Neural cell (in vitro differentiated cells): Measurements from ENCODE around the gene STK32A. TPM values are rescaled to one million over a fixed set of nuclear protein-coding genes. Genes with fewer than 3 reads are reported as not detected.

ENCODE experiments used
- H2AFZ ChIP-seq: fragments of 200-600, 300-800 bp; sonication (generic), shearing (Covaris generic); 2 replicates; pipeline ENCODE4 v1.6.0; 2014; ENCODE audit warnings: low read depth, mild to moderate bottlenecking, antibody characterized with exemption, low read length, moderate library complexity
- H3F3A ChIP-seq: fragments of 200-600 bp; shearing (Covaris generic); 2 replicates; pipeline ENCODE4 v1.6.1; 2016; ENCODE audit warnings: mild to moderate bottlenecking, moderate library complexity, mixed read lengths, antibody characterized with exemption, low read length; ENCODE audit not compliant: insufficient read depth, poor library complexity, severe bottlenecking
- H3K27ac ChIP-seq: fragments of 200-600, 300-800 bp; sonication (generic), shearing (Covaris generic); 2 replicates; pipeline ENCODE4 v1.5.1; 2014; ENCODE audit warnings: mild to moderate bottlenecking, low read length, moderate library complexity
- H3K27me3 ChIP-seq: fragments of 300-800, 200-600 bp; sonication (generic), shearing (Covaris generic); 2 replicates; pipeline ENCODE4 v1.6.0; 2014; ENCODE audit warnings: mild to moderate bottlenecking, low read depth, low read length, moderate library complexity; ENCODE audit not compliant: insufficient read depth
- H3K36me3 ChIP-seq: fragments of 300-800, 200-600 bp; sonication (generic), shearing (Covaris generic); 2 replicates; pipeline ENCODE4 v1.5.1; 2014; ENCODE audit warnings: mild to moderate bottlenecking, antibody characterized with exemption, low read length, moderate library complexity; ENCODE audit not compliant: insufficient read depth
- H3K4me2 ChIP-seq: fragments of 300-800, 200-600 bp; sonication (generic), shearing (Covaris generic); 2 replicates; pipeline ENCODE4 v1.6.0; 2014; ENCODE audit warnings: mild to moderate bottlenecking, low read length
- H3K4me3 ChIP-seq: fragments of 300-800, 200-600 bp; sonication (generic), shearing (Covaris generic); 2 replicates; pipeline ENCODE4 v1.5.1; 2014; ENCODE audit warnings: mild to moderate bottlenecking, low read length, moderate library complexity
- H3K79me2 ChIP-seq: fragments of 200-600 bp; shearing (Covaris generic); replicated peaks from 2 replicates; pipeline ENCODE4 v1.6.0; 2014; ENCODE audit warnings: mild to moderate bottlenecking, low read length, moderate library complexity; ENCODE audit not compliant: insufficient read depth
- H3K9ac ChIP-seq: fragments of 300-800, 200-600 bp; sonication (generic), shearing (Covaris generic); 2 replicates; pipeline ENCODE4 v1.6.1; 2016; ENCODE audit warnings: mild to moderate bottlenecking, low read length, mixed read lengths
- H3K9me2 ChIP-seq: fragments of 200-600 bp; shearing (Covaris generic); 2 replicates; pipeline ENCODE4 v1.6.1; 2016; ENCODE audit warnings: mild to moderate bottlenecking, low read length, mixed read lengths; ENCODE audit not compliant: insufficient read depth
- H3K9me3 ChIP-seq: fragments of 200-600, 300-800 bp; sonication (generic), shearing (Covaris generic); 2 replicates; pipeline ENCODE4 v1.6.1; 2016; ENCODE audit warnings: mild to moderate bottlenecking, mixed run types, low read length, moderate library complexity, mixed read lengths
- H4K20me1 ChIP-seq: fragments of 200-600 bp; shearing (Covaris generic); 2 replicates; pipeline ENCODE4 v1.6.1; 2016; ENCODE audit warnings: mild to moderate bottlenecking, mixed run types; ENCODE audit not compliant: insufficient read depth
- CTCF ChIP-seq: fragments of 450-650 bp; IDR thresholded peaks from 2 replicates; pipeline ENCODE4 v1.5.1; 2014; ENCODE audit warnings: antibody characterized with exemption, mild to moderate bottlenecking, moderate library complexity; ENCODE audit not compliant: poor library complexity, severe bottlenecking
- EP300 ChIP-seq: fragments of 450-650 bp; conservative IDR thresholded peaks from 2 replicates; pipeline ENCODE4 v1.6.1; 2014; ENCODE audit warnings: antibody characterized with exemption, mild to moderate bottlenecking, moderate library complexity; ENCODE audit not compliant: poor library complexity, severe bottlenecking
- EZH2 ChIP-seq: fragments of 200-600, 300-800 bp; shearing (Covaris generic), sonication (generic); IDR thresholded peaks from 2 replicates; pipeline ENCODE4 v1.6.1; 2014; ENCODE audit warnings: antibody characterized with exemption, low read length, borderline replicate concordance, mild to moderate bottlenecking; ENCODE audit not compliant: insufficient read depth, poor library complexity, severe bottlenecking
- MXI1 ChIP-seq: fragments of 450-650 bp; conservative IDR thresholded peaks from 2 replicates; pipeline ENCODE4 v1.6.1; 2014; ENCODE audit warnings: antibody characterized with exemption, mild to moderate bottlenecking; ENCODE audit not compliant: poor library complexity, severe bottlenecking
- POLR2AphosphoS5 ChIP-seq: IDR thresholded peaks from 2 replicates; pipeline ENCODE4 v1.6.1; 2012
- RAD21 ChIP-seq: fragments of 450-650 bp; conservative IDR thresholded peaks from 2 replicates; pipeline ENCODE4 v1.6.1; 2014; ENCODE audit warnings: antibody characterized with exemption, mild to moderate bottlenecking, moderate library complexity
- REST ChIP-seq: IDR thresholded peaks from 2 replicates; pipeline ENCODE4 v1.6.1; 2012; ENCODE audit warnings: borderline replicate concordance
- SMC3 ChIP-seq: fragments of 450-650 bp; conservative IDR thresholded peaks from 2 replicates; pipeline ENCODE4 v1.6.1; 2014; ENCODE audit warnings: antibody characterized with exemption, mild to moderate bottlenecking, moderate library complexity; ENCODE audit not compliant: poor library complexity
- TAF1 ChIP-seq: IDR thresholded peaks from 2 replicates; pipeline ENCODE4 v1.6.1; 2012; ENCODE audit warnings: low read depth
- polyA plus RNA-seq: library from polyadenylated mRNA; depleted of rRNA; stranded (reverse); fragments of >200 nt; gene quantifications from 2 replicates; pipeline ENCODE4 v1.2.3, GENCODE V29; 2014

The STK32A gene
- polyA plus RNA-seq, 1 donor from 2014 or later: 23.1 TPM

- H3K27me3 ChIP-seq: no peaks in the 10 kb centered on the region
- H2AFZ ChIP-seq: no peak overlapping the region
- H3K4me3 ChIP-seq: no peak overlapping the region
- H3K27ac ChIP-seq: no peak overlapping the region
- peaks cover 12% of the 10 kb centered on the region for H3F3A ChIP-seq
- no peaks in the 10 kb centered on the region for H4K20me1 ChIP-seq
- H3K9me2 ChIP-seq: no peaks in the 10 kb centered on the region
- peaks cover 35% of the 10 kb centered on the region for H3K36me3 ChIP-seq
- H3K4me2 ChIP-seq: no peak overlapping the region
- H3K9me3 ChIP-seq: no peaks in the 10 kb centered on the region
- H3K79me2 ChIP-seq: no peaks in the 10 kb centered on the region
- no peak overlapping the region for H3K9ac ChIP-seq
- TF ChIP-seq RAD21 (peak; percentile 19), SMC3 (no peak), REST (no peak), TAF1 (no peak), EP300 (no peak), MXI1 (no peak), CTCF (peak; percentile 48), POLR2AphosphoS5 (peak; percentile 5), EZH2 (no peak)
Observed at GRCh38 chr5:147391781-147392180, 157.0 kb downstream of the STK32A start.

- Histone ChIP-seq H3K4me2 (no peak overlapping the region), H3K4me3 (no peak overlapping the region), H3K79me2 (no peaks in the 10 kb centered on the region), H2AFZ (no peak overlapping the region), H3K36me3 (peaks cover 35% of the 10 kb centered on the region), H3F3A (peaks cover 3% of the 10 kb centered on the region), H4K20me1 (no peaks in the 10 kb centered on the region), H3K9ac (no peak overlapping the region), H3K27me3 (no peaks in the 10 kb centered on the region), H3K9me2 (no peaks in the 10 kb centered on the region), H3K27ac (no peak overlapping the region), H3K9me3 (no peaks in the 10 kb centered on the region)
- no peak for TF ChIP-seq REST
- TF ChIP-seq RAD21: no peak
- TF ChIP-seq CTCF: peak; percentile 41
- no peak for TF ChIP-seq POLR2AphosphoS5
- no peak for TF ChIP-seq MXI1
- TF ChIP-seq EZH2: no peak
- no peak for TF ChIP-seq SMC3
Observed at GRCh38 chr5:147393874-147394672, 159.2 kb downstream of the STK32A start.
